NCI-H2029 treated with DMSO at 0.1 percent for 48 hours (cell line): ENCODE measurements around the gene OSTN.
"Not testable (repeated sequence)": the region's sequence is repeated elsewhere in the genome, so short reads cannot be mapped to it uniquely, and the experiment has no call there.

Source experiments
- DNase-seq: peaks from one replicate; lab custom pipeline; 2025; lab: John Stamatoyannopoulos, UW

The OSTN gene

DNA sequence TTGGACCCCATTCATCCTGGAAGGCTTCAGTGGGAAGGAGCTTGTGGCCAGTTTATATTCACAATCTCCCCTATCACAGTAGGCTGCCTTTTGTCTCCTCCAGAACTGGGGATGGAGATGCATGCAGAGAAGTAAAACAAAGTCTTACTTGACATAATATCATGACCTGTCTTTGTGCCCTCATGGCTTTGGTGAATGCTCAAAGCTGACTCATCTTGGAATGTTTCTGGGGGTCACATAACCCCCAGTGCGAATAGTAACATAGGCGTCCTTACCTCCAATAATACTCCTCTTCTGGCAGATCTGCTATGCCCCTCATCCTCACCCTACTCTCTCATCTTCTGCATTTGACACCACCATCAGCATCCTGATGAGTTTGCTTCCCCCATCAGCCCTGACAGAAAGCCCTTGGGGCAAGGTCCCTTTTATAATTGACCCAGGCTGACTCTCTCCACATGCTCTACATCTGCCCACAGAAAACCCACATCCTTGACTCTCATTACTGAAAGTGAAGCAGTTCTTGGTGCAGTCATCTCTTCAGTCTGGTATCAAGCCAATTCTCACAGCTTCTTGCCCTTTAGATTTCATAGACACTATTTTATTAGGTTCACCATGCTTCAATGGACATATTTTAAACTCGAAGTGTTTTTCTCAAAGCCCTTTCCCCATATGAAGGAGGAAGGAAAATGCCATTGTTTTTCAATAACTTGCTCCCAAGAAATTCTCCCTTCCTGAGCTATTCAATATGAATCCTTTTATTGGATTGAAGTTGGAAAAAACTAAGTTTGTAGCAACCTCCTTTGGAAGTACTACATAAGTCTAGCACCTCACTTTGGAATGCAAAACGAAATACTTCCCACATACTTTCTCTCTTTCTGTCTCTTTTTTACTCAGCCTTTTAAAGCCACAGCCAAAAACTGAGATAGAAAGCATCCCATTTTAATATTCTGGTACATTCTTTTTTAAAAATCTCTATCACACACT, 36.6 kb downstream of the OSTN start:
- DNase-seq: no peak

DNA sequence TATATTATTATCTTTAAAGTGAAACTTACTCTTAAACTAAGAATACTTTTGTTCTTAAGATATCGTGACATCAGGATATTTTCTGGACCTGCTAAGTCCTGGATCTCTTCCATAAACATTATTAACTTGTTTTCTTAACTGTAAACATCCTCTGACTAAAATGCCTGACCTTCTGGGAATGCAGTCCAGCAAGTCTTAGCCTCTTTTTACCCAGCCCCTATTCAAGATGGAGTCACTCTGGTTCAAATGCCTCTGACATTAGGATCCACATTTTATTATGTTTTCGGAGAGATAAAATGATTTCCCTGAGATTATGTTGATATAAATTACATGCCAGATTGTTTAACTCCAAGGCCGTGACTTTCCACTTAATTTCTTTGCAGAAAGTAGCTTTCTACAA, 37.6 kb downstream of the OSTN start:
- DNase-seq: no peak

DNA sequence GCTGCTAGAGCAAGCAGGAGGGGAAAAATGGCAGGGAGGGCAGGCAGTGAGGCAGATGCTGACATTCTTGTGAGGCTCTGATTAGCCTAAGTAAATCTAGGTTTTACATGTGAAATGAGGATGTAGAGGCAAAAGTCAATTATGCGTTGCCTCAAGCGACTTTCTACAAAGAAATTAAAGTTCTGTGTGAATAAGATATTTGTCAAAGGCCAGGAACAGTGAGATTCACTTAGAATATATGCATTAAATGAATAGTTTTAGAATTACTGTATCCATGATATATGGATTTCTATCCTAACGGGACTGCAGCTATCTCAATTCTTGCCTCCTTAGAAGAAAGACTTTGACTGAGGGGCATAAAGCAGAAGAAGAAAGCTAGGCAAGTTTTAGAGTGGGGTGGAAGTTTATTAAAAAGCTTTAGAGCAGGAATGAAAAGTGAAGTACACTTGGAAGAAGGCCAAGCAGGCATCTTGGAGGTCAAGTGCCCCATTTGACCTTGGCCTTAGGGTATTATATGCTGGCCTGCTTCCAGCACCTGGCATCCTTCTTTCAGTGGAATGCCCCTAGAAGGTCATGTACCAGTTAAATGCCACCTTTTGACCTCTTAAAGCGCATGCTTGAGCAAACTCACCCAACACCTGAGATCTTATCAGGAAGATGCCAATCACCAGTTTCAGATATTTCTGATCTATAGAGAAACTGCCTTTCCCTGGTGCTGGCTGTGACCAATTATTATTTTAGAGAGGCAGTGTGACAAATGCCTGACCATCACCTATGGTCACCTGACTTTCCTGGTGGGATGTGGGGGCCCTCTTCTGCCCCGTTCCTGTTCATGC, 38.2 kb downstream of the OSTN start:
- no peak for DNase-seq

DNA sequence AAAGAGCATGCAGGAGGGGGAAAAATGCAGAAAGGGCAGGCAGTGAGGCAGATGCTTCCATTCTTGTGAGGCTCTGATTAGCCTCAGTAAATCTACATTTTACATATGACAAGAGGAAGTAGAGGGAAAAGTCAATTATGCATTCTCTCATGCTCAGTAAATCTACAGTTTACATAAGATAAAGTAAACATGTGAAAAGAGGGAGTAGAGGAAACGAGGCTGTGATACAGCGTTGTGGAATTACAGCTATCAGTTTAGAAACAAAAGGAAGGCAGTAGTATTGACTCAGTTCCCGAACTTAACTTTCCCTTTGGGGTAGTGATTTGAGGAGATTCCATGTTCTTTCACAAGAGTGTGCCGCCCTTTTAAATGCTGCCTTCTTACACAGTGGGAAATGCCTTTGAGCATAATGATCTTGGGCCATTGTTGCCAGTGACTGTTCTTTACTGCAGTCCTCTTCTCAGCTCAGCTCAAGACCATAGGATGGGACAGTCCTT, 39.3 kb downstream of the OSTN start:
- DNase-seq: no peak

DNA sequence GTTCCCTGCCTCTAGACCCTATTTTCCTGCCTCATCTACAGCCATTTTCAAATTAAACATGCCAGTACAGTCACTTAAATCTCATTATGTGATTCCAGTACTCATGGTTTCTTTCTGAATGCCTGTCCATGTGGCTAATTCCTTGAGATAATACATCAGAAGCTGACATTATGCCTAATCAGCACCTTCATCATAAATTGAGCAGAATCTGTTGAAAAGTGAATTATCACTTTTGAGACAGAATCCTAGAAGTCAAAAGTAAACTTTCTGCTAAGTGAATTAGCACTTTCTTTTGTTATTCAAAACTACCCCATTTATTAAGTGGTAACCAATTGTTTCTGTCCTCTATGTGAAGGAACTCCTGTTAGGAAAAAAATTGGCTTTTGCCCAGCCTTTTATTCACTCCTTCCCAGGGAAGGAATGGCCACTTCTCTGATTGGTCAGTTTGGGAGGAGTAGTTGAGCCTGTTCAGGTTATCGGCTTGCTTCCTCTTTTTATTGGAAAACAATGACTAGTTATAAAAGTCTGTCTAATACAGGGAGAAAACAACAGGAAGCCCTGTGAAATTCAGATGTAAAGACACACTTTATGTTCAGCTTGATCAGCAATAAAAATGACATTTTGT, 40.5 kb downstream of the OSTN start:
- no peak for DNase-seq

DNA sequence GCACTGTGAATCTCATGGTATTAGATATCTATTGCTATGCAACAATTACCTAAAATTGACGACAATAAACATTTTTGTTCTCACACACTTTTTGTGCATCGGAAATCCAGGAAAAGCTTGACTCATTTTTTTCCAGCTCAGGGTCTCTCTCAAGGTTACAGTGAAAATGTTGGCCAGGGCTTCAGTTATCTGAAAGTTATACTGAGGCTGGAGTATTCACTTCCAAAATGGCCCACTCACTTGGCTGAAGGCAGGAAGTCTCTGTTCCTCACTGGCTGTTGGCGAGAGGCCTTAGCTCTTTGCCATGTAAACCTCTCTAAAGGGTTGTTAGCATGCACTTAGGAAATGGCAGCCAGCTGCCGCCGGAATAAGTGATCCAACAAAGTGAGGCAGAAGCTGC, 41.4 kb downstream of the OSTN start:
- no peak for DNase-seq

DNA sequence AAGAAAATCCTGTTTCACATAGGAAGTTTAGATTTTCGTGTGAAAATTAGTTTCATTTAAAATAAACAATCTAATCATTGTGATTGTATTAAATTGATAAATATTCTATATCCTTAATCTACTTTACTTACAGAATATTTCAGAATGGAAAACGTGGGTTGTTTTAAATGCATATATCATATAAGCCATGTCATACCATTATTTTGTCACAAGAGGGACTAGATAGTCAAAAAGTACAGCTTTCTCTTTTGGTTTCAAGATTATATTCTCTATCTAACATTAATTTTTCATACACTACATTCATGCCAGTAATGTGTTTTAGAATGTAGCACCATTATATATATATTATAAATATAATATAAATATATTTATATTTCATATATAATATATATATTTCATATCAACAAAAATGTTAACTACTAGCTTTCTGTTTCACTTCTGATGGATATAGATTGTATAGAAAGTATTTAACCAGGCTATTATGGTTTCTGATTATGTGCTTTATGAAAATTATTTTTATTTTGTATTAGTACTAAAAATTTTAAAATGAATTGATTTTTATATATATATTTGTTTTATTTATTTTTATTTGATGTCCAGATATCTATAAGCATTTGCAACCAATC, 45.3 kb downstream of the OSTN start:
- peak; percentile 6 for DNase-seq

DNA sequence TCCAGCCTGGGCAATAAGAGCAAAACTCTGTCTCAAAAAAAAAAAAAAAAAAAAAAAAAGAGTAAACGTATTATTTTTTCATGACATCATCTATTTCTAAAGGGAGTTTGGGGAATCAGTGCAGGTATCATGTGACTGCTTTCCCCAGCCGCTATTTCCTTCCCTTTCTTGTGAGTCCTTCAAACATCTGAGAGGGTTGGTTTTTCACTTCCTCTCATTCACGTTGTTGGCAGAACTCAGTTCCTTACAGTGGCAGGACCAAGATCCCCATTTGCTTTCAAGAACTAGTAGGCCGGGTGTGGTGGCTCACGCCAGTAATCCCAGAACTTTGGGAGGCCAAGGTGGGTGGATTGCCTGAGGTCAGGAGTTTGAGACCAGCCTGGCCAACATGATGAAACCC, 47.0 kb downstream of the OSTN start:
- DNase-seq: not testable (repeated sequence)

DNA sequence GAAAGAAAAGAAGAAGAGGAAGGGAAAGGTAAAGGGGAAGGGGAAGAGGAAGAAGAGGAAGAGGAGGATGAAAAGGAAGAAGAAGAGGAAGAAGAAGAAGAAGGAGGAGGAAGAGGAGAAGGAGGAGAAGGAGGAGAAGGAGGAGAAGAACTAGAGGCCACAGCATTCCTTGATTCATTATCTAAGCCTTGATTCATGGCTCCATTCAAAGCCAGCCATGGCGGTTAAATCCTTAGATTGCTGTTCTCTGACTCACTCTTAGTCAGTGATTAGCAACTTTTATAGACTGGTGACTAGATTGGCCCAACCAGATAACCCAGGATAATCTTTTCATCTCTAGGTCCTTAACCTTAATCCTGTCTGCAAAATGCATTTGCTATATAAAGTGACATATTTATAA, 47.6 kb downstream of the OSTN start:
- DNase-seq: no peak

DNA sequence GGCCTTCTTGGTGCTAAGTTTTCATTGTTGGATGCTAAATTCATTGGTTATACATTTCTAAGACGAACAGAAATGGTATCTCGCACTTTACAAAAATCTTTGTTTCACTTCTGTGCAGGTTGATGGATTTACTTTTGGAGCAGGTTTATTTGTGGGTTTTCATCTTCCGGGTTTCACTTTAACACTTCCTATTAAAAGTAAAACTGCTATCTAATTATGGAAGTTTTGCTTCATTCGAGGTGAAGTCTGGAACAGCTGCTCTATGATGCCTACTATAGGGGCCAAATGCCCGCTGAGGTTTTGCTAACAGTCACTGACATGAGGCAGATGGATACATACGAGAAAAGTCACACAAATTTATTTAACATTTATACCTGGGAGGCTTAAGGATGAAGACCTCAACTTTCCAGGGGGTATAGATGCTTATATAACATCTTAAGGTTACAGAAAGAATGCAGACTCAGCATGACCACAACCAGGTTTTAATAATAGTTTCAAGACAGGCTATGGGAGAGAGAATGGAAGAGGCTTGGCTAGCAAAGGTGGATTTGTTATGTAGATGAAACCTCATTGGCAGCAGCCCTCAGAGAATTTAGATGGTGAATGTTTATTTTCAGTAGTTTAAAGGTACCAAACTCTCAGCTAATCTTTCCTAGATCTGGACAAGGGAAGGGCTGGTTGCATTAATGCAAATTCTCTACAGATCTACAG, 54.2 kb downstream of the OSTN start:
- DNase-seq: no peak

DNA sequence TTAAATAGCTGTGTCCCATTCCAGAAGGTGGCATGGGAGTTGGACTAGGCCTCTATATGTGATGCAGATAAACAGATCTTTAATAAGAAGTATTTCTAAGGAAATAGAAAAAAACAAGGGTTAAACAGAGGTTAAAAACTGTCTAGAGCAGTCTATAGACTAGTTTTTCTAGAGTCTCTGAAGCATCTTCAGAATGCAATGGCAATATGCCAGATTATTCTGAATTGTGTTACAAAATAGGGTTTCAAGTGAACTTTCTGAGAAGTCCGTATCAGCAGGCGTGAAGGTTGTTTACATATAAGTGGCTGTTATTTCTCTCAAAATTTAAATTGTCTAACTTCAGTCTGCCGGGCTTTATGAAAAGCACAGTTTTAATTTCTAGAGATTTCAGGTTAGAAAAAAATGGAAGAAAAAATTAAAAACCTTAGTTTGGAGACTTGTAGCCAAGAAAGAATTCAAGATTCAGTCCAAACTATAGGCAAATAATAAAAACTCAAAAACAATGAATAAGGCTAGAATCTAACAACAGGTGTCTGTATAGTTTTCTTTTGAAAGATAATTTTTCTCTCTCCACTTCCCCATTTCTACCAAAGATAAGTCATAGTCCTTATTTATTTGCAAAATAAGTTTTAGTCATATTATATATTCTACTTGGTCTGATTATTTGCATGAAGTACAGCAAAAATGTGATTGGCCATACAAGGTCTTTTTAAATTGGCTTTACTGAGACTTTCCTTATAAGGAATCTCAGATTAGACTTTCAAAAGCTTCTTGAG, 55.2 kb downstream of the OSTN start:
- no peak for DNase-seq

DNA sequence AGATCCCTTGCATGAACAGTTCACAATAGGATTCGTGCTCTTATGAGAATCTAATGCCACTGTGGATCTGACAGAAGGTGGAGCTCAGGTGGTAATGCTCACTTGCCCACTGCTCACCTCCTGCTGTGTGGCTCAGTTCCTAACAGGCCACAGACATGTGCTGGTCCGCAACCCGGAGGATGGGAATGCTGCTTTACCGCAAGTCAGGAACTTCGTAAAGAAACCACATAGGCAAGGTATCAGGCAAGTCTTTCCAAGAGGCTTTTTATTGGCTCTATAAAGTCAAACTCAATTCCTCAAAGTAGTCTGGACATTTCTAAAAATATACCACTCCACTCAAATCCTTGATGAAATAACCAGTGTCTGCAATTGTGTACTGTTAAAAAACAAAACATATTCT, 56.1 kb downstream of the OSTN start:
- no peak for DNase-seq

DNA sequence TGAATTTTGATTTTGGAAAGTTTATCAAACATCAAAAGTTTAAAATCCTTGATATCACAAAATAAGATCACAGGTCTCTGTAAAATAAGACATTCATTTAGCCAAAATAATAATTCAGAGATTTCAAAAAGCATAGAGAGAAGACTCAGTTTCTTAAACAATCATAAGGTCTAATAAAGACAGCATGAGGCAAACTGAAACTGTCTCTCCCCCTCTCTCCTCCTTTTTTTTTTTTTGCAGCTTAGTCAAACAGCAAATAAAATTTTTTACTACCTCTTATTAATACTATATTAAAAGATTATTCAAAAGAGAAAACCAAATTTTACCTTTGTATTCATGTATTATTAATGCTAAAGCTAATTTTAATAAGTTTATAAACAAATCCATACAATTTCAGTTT, 57.4 kb downstream of the OSTN start:
- no peak for DNase-seq

DNA sequence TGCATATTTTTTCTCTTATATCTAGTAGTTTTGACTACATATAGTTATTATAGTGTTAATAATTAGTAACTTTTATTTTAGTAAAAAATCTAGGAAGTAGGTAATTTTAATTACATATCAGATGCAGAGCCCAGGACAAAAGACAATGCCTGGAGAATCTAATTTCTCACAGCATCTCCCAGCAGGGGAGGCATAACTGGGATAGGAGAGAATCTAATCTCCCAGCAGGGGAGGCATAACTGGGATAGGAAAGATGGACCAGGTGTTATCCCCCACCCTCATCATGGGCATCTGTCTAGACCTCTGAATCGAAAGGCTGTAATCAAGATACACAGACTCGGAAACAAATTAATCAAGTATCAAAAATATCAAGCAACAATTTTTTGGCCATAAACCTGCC, 58.2 kb downstream of the OSTN start:
- DNase-seq: no peak

DNA sequence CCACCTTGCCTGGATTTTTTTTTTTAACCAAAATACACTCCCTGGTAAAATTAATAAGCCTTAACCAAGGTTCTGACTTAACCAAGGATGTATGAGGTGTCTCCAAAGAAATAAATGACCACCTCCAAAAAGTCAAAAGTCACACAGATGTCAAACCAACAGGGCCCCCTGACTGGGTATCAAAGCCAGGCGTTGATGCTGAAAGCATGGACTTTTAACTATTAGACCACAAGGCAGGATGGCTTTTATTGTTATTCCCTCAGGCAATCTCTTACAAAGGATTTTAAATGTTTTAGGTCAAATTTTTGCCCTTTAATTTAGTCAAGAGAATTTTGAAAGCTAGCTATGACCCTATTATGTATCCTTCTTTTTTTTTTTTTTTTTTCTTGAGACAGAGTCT, 60.4 kb downstream of the OSTN start:
- no peak for DNase-seq

DNA sequence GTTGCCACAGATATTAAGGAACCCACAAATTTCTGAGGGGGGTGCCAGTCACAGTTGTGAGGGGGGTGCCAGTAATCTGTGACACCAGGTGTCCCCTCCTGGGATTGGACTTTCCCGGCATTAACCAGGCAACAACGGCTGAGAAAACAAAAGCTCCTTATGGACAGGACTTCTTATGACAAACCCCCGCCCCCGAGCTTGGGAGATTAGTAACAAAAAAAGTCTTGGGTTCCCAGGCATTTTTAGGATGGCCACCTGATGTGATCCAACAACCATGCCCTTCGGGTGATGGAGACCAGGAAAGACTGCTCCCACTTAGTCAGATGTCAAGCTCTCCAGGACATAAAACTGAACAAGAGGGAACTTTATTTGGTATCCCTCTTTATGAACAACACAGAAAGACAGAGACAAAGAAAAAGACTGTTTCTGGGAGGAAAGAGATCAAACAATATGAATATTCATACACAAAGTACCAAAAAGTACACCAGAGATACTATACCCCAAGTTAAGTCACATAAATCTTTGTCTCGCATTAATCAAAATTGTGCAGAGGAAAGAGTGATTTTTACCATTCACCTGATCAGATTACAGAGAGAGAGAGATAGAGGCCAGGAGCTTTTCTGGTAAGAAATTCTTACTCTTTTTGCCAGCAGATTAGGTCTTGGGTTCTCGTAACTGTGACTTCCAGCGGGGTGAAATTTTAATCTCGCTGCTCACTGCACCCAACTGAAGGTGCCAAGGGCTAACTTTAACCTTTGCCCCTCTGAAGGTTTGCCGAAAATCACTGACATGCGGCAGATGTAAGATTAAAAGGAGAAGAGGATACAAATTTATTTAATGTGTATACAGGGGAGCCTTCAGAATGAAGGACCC, 61.6 kb downstream of the OSTN start:
- no peak for DNase-seq

DNA sequence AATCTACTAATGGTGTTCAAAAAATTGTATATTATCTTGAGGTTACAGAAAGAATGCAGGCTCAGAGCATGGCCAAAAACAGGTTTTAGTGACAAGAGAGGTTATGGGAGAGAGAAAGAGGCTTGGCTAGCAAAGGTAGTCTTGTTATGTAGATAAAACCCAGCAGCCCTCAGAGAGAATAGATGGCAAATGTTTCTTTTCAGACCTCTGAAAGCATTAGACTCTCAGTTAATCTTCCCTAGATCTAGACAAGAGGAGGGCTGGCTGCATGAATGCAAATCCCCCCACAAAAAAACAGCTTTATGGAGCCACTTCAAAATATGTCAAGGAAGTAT, 62.2 kb downstream of the OSTN start:
- no peak for DNase-seq

DNA sequence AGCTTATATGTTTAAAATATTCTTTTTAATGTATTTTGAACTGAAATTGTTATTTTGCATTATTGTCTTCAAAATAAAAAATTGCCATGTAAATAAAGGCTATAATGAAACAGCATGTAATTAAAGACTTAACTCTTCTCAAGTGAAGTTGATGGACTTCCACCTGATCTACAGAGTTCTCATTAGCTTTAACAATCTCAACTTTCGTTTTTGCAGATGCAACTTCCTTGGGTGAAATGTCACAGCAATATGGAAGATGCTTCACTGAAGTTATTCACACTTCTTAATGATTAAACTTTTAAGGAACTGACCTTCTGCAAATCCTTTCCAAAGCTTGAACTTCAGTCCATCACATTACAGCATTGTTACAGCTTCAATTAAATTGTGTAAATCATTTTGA, 63.6 kb downstream of the OSTN start:
- DNase-seq: no peak

DNA sequence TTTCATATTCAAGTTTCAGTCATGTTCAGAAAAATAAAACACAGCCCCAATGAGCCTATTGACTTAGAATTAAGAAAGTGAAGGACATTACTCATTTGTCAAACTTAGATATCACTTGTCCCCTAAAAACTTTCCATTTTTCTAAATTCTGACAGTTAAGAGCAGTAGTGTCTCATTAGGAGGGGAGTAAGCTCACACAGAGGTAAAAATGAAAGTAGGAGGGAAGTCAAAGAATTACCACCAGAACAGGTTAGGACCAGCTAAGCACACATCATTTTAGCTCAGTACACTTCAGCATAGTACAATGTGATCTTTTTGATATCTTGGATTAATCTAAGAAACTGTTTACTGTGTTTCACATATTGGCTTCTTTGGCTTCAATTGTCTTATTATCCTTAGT, 64.3 kb downstream of the OSTN start:
- DNase-seq: no peak

DNA sequence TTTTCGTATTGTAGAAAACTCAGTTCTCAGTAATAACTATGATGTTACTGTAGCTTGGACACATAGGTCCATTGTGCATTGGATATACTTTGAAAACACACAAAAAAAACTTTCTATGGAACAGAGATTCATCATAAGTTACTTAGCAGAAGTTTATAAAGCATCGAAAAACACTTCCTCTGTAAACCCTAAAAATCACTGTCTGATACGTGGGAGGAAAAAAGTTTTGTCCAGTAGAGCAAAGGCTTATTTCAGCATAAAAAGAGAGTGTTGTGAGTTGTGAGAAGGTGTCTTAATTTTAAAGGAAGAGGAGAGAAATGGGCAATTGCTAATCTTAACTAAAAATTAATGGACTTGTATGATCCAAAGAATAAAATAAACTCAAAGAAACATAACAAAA, 64.8 kb downstream of the OSTN start:
- DNase-seq: no peak
